K562 (cell line): ENCODE data around the gene ACP1. TPM values are rescaled to one million over a fixed set of nuclear protein-coding genes. Genes with fewer than 3 reads are reported as not detected.

Experiments
- CBX5 ChIP-seq: IDR thresholded peaks from 2 replicates; pipeline ENCODE4 v1.6.1; 2014; ENCODE audit warnings: low read depth, borderline replicate concordance
- KLF13 ChIP-seq: fragments of 450-650 bp; IDR thresholded peaks from 2 replicates; pipeline ENCODE4 v1.6.1; 2016; ENCODE audit warnings: missing genetic modification characterization, low read depth, mild to moderate bottlenecking, missing compliant biosample characterization, moderate library complexity, borderline replicate concordance
- SMARCA5 ChIP-seq: fragments of 450-650 bp; IDR thresholded peaks from 2 replicates; pipeline ENCODE4 v1.6.1; 2016
- SOX6 ChIP-seq: fragments of 450-650 bp; IDR thresholded peaks from 2 replicates; pipeline ENCODE4 v1.6.1; 2014; ENCODE audit warnings: mild to moderate bottlenecking
- ZBTB17 ChIP-seq: fragments of 450-650 bp; formaldehyde crosslinking; IDR thresholded peaks from 2 replicates; pipeline ENCODE4 v1.4.0; 2020; ENCODE audit warnings: mild to moderate bottlenecking
- ZNF224 ChIP-seq: sonication (generic); formaldehyde crosslinking; IDR thresholded peaks from 2 replicates; pipeline ENCODE4 v1.8.0; 2022; ENCODE audit warnings: mild to moderate bottlenecking, missing genetic modification reagents
- ZNF384 ChIP-seq: IDR thresholded peaks from 2 replicates; pipeline ENCODE4 v1.6.1; 2012; ENCODE audit warnings: low read depth, low read length, improper control_type of control experiment
- polyA plus RNA-seq, 8 experiments: library from polyadenylated mRNA; depleted of rRNA in 4 of 8; stranded (reverse) in 5 of 8; unstranded in 3 of 8; fragments of >200 nt; fragmentation: Nextera tagmentation in 2 of 8; fragmentation: Illumina TruSeq in 1 of 8; extraction: Ambion mirVana in 2 of 8; extraction: Trizol in 1 of 8; gene quantifications; 2 replicates each; pipeline versions ENCODE4 v1.2.1 to v1.2.3, GENCODE V29; 2011 to 2014; ENCODE audit warnings: inconsistent platforms in 1 of 8, missing spikeins in 1 of 8
- total RNA-seq, 7 experiments: library from RNA; depleted of rRNA in 6 of 7; stranded (reverse); fragments of >200 nt in 6 of 7; fragmentation: Illumina TruSeq in 2 of 7; extraction: Trizol in 2 of 7; gene quantifications; 2 replicates each; pipeline versions ENCODE4 v1.2.1 to v1.2.3, GENCODE V29; 2011 to 2021; ENCODE audit warnings: low replicate concordance in 1 of 7
- TF ChIP-seq, protein P1 (sequence below): IDR thresholded peaks from 2 replicates; pipeline ENCODE4 v1.6.1; 2016; ENCODE audit warnings: missing genetic modification characterization, missing compliant biosample characterization
- TF ChIP-seq, protein P2 (sequence below), 2 experiments: fragments of 150-350 bp in 1 of 2; IDR thresholded peaks; 2 replicates each; pipeline ENCODE4 v1.6.1; 2012 to 2016; ENCODE audit warnings: low read depth in 2 of 2, low read length in 2 of 2, mild to moderate bottlenecking in 1 of 2, moderate library complexity in 1 of 2
- TF ChIP-seq, protein P3 (sequence below): sonication (generic); formaldehyde crosslinking; IDR thresholded peaks from 2 replicates; pipeline ENCODE4 v1.8.1; 2022; ENCODE audit warnings: missing genetic modification reagents

ACP1 gene
- total and polyA plus RNA-seq, 9 of the 15 experiments (the other 6 are each of a cell fraction or from before 2014, with no cell fraction given): 139 to 493 (median 189) TPM

DNA sequence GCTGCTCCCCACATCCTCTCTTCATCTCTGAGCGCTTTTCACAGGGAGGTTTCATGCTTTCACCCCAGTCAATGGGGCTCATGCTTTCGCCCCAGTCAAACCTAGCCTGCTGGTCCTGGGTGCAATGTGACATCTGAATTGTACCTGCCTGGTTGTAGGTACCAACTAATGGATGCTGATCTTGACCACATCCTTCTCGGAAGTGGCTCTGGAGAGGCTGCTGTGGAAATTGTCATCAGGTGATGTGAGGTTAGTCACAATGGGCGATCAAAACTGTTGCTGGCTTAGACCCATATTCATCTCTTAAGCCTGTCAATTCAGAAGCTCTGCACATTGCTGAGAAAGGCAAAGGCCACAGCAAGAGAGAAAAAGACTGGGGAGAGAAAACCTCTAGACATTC is 55.8 kb downstream of the ACP1 start (continued):
- TF ChIP-seq, protein P1, sequence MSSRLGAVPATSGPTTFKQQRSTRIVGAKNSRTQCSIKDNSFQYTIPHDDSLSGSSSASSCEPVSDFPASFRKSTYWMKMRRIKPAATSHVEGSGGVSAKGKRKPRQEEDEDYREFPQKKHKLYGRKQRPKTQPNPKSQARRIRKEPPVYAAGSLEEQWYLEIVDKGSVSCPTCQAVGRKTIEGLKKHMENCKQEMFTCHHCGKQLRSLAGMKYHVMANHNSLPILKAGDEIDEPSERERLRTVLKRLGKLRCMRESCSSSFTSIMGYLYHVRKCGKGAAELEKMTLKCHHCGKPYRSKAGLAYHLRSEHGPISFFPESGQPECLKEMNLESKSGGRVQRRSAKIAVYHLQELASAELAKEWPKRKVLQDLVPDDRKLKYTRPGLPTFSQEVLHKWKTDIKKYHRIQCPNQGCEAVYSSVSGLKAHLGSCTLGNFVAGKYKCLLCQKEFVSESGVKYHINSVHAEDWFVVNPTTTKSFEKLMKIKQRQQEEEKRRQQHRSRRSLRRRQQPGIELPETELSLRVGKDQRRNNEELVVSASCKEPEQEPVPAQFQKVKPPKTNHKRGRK: no peak
- TF ChIP-seq CBX5 (no peak), ZNF224 (CRISPR knock-in tag) (no peak), ZNF384 (no peak), ZBTB17 (CRISPR knock-in tag) (no peak), SOX6 (no peak), KLF13 (tag) (no peak), SMARCA5 (no peak)
- TF ChIP-seq, protein P2, sequence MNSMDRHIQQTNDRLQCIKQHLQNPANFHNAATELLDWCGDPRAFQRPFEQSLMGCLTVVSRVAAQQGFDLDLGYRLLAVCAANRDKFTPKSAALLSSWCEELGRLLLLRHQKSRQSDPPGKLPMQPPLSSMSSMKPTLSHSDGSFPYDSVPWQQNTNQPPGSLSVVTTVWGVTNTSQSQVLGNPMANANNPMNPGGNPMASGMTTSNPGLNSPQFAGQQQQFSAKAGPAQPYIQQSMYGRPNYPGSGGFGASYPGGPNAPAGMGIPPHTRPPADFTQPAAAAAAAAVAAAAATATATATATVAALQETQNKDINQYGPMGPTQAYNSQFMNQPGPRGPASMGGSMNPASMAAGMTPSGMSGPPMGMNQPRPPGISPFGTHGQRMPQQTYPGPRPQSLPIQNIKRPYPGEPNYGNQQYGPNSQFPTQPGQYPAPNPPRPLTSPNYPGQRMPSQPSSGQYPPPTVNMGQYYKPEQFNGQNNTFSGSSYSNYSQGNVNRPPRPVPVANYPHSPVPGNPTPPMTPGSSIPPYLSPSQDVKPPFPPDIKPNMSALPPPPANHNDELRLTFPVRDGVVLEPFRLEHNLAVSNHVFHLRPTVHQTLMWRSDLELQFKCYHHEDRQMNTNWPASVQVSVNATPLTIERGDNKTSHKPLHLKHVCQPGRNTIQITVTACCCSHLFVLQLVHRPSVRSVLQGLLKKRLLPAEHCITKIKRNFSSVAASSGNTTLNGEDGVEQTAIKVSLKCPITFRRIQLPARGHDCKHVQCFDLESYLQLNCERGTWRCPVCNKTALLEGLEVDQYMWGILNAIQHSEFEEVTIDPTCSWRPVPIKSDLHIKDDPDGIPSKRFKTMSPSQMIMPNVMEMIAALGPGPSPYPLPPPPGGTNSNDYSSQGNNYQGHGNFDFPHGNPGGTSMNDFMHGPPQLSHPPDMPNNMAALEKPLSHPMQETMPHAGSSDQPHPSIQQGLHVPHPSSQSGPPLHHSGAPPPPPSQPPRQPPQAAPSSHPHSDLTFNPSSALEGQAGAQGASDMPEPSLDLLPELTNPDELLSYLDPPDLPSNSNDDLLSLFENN (IDR thresholded peaks at IDR 0.05; ENCODE audit: low read depth in 2 of 2, low read length in 2 of 2): no peak
- TF ChIP-seq, protein P3, sequence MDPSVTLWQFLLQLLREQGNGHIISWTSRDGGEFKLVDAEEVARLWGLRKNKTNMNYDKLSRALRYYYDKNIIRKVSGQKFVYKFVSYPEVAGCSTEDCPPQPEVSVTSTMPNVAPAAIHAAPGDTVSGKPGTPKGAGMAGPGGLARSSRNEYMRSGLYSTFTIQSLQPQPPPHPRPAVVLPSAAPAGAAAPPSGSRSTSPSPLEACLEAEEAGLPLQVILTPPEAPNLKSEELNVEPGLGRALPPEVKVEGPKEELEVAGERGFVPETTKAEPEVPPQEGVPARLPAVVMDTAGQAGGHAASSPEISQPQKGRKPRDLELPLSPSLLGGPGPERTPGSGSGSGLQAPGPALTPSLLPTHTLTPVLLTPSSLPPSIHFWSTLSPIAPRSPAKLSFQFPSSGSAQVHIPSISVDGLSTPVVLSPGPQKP: no peak
